ENCODE results near the gene NFATC3. TPM values are rescaled to one million over a fixed set of nuclear protein-coding genes. Genes with fewer than 3 reads are reported as not detected.

The NFATC3 gene
- total and polyA plus RNA-seq, 2 donors (not counting 1 experiment from before 2014, with no cell fraction given): 33.4 to 115 TPM

DNA sequence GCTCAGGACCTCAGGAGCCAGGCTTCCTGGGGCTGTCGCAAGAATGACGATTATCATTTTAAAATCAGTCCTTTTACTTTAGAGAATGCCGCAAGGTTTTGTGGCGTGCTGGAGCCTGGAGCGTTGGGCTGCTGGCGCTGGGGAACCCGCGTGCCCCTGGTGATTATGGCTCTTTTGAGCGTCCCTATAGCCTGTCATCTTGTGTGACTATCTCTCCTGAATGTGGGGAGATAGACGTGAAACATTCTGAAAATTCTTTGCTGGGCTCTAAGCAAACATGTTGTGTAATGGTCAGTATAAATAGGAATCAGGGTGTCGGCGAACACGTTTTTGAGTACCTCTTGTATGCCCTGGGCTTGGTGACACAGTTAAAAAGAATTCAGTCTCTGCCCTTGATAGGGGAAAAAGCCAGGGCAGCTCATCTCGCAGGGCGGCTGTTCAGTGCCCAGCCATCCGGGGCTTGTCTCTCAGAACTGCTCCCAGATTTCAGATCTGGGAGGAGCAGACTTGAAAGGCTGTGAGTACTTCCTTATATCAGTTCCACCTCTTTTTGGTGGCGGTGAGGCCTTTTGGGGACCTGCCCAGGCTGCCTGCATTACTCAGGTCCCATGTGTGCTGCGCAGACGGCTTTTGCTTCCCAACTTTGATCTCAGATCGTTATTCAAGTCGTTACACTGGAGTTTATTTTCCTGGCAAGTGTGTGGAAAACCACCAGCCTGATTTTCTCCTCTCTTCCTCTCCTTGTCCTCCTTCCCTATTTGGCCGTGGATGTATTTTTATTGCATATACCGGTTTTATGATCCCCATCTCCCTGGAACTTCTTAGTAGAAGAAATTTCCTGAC is 180.1 kb downstream of the NFATC3 start:
- intact Hi-C loops (cut with micrococcal nuclease): loop anchor here (1.0 to 10.0 kb wide), 2 partner anchors 8 to 260 kb away; no protein-coding TSS in a partner anchor
- H3K9me3 Mint-ChIP-seq (ENCODE audit: insufficient read depth): no peaks in the 10 kb centered on the region
- peaks cover 93% of the 10 kb centered on the region for H3K79me2 ChIP-seq (ENCODE audit: control insufficient read depth, insufficient read depth, low read length)
- H3K9me3 ChIP-seq (ENCODE audit: control extremely low read depth in 1 of 3, control insufficient read depth in 2 of 3, insufficient read depth in 1 of 3, low read length in 2 of 3): peaks cover 0 to 4% (median 0%) of the 10 kb centered on the region in 3 donors
- TF ChIP-seq EZH2 (IDR thresholded peaks at IDR 0.05; ENCODE audit: borderline replicate concordance, insufficient read depth, low read depth, low read length, poor library complexity, severe bottlenecking) (no peak), CTCF (IDR thresholded peaks at IDR 0.05) (no peak)
- peak overlapping the region; percentile 75 to 97 for H3K27ac ChIP-seq (ENCODE audit: low read length in 2 of 2)
- peak overlapping the region; percentile 63 to 91 (median 86) for H3K4me3 ChIP-seq (ENCODE audit: control extremely low read depth in 1 of 5, extremely low read depth in 1 of 5, insufficient read depth in 1 of 5, low read depth in 2 of 5, low read length in 4 of 5)
- H3K27ac Mint-ChIP-seq: peak overlapping the region; percentile 99
- POLR2A ChIA-PET: interaction anchor here (2.8 kb wide), 1 partner anchor 19 kb away, joined by 38 read pairs; no protein-coding TSS in a partner anchor
- H3K36me3 ChIP-seq (replicated peaks in 1 of 2; ENCODE audit: control extremely low read depth in 1 of 2, control insufficient read depth in 1 of 2, extremely low read depth in 1 of 2, insufficient read depth in 2 of 2, low read length in 1 of 2): peaks cover 0 to 21% of the 10 kb centered on the region in 2 experiments
- peaks cover 50% of the 10 kb centered on the region for H3K4me1 Mint-ChIP-seq
- no peaks in the 10 kb centered on the region for H3K27me3 Mint-ChIP-seq
- WGBS (ENCODE audit: insufficient coverage): 3% methylated on average over 17 of the region's 23 CpGs
- H3K4me1 ChIP-seq (ENCODE audit: control insufficient read depth in 2 of 2, insufficient read depth in 2 of 2, low read length in 2 of 2): peaks cover 20 to 45% of the 10 kb centered on the region in 2 donors
- peak overlapping the region; percentile 95 for H3K9ac ChIP-seq (ENCODE audit: low read length)
- no peaks in the 10 kb centered on the region for H3K27me3 ChIP-seq (replicated peaks in 1 of 4; ENCODE audit: control extremely low read depth in 1 of 4, control insufficient read depth in 3 of 4, insufficient read depth in 4 of 4, low read length in 3 of 4)
- peak overlapping the region; percentile 91 for H2AFZ ChIP-seq (ENCODE audit: insufficient read depth, low read depth, low read length, poor library complexity, severe bottlenecking)
- CTCF ChIA-PET: interaction anchor here (1.7 to 15.1 kb wide), 4 partner anchors 9 to 62 kb away, joined by 5 to 554 read pairs (median 237); partner anchors contain the start of genes PRMT7 and SLC7A6OS
- peaks cover 15% of the 10 kb centered on the region for H4K20me1 ChIP-seq (ENCODE audit: control insufficient read depth, insufficient read depth, low read length, poor library complexity, severe bottlenecking)
- ATAC-seq (ENCODE audit: low read depth) (peak; percentile 6), DNase-seq (peak; percentile 66)
- peak overlapping the region; percentile 99 for H3K4me3 Mint-ChIP-seq
- H3K4me2 ChIP-seq (replicated peaks; ENCODE audit: low read depth, low read length, poor library complexity, severe bottlenecking): peak overlapping the region; percentile 82

Data from B cell (primary cell).